GM23338 (cell line): ENCODE data around the gene PDE4B. TPM values are rescaled to one million over a fixed set of nuclear protein-coding genes. Genes with fewer than 3 reads are reported as not detected.

Experiments used
- ATAC-seq: fragments of 200-7000 bp; cut with Tn5 transposase; 3 replicates; pipeline ENCODE4 v1.9.1; 2020
- DNase-seq: peaks from one replicate; pipeline ENCODE4 v3.0.0-alpha.2; 2015; ENCODE audit warnings: low spot score
- H2AFZ ChIP-seq: fragments of 200-600 bp; sonication (generic); 2 replicates; pipeline ENCODE4 v1.8.0; 2016; ENCODE audit warnings: antibody characterized with exemption, mild to moderate bottlenecking, moderate library complexity
- H3F3A ChIP-seq: fragments of 200-600 bp; sonication (generic); replicated peaks from 2 replicates; pipeline ENCODE4 v1.8.0; 2017; ENCODE audit warnings: antibody characterized with exemption, mixed run types, low read depth
- H3K27ac ChIP-seq: fragments of 200-600 bp; sonication (generic); 2 replicates; pipeline ENCODE4 v1.6.1; 2016; ENCODE audit warnings: low read depth
- H3K27me3 ChIP-seq: fragments of 200-600 bp; sonication (generic); 2 replicates; pipeline ENCODE4 v1.8.0; 2016; ENCODE audit warnings: mild to moderate bottlenecking, mixed run types, moderate library complexity; ENCODE audit not compliant: insufficient read depth
- H3K36me3 ChIP-seq: fragments of 200-600 bp; sonication (generic); 2 replicates; pipeline ENCODE4 v1.8.0; 2016; ENCODE audit warnings: mild to moderate bottlenecking; ENCODE audit not compliant: insufficient read depth
- H3K4me1 ChIP-seq: fragments of 200-600 bp; sonication (generic); 2 replicates; pipeline ENCODE4 v1.8.0; 2016; ENCODE audit warnings: mild to moderate bottlenecking, moderate library complexity; ENCODE audit not compliant: insufficient read depth
- H3K4me2 ChIP-seq: fragments of 200-600 bp; sonication (generic); 2 replicates; pipeline ENCODE4 v1.7.1; 2017; ENCODE audit warnings: mixed run types
- H3K4me3 ChIP-seq: fragments of 200-600 bp; sonication (generic); 2 replicates; pipeline ENCODE4 v1.6.1; 2016; ENCODE audit warnings: mixed run types
- H3K79me2 ChIP-seq: fragments of 200-600 bp; sonication (generic); replicated peaks from 2 replicates; pipeline ENCODE4 v1.8.0; 2017; ENCODE audit warnings: mild to moderate bottlenecking; ENCODE audit not compliant: insufficient read depth
- H3K9me2 ChIP-seq: fragments of 200-600 bp; sonication (generic); 2 replicates; pipeline ENCODE4 v1.8.0; 2017; ENCODE audit not compliant: insufficient read depth
- H4K20me1 ChIP-seq: fragments of 200-600 bp; sonication (generic); replicated peaks from 2 replicates; pipeline ENCODE4 v1.8.0; 2017; ENCODE audit warnings: mild to moderate bottlenecking; ENCODE audit not compliant: insufficient read depth
- H3K27ac Mint-ChIP-seq: 2 replicates; pipeline ENCODE4 v1.8.0; 2020; ENCODE audit warnings: inconsistent platforms, mild to moderate bottlenecking, moderate library complexity, mixed read lengths
- H3K27me3 Mint-ChIP-seq: 3 replicates; pipeline ENCODE4 v1.8.0; 2022; ENCODE audit warnings: low read depth, mild to moderate bottlenecking, moderate library complexity, mixed read lengths, inconsistent platforms; ENCODE audit not compliant: insufficient read depth, poor library complexity
- H3K36me3 Mint-ChIP-seq: 3 replicates; pipeline ENCODE4 v1.8.0; 2021; ENCODE audit warnings: low read depth, mild to moderate bottlenecking, inconsistent platforms, moderate library complexity, mixed read lengths
- H3K4me1 Mint-ChIP-seq: 3 replicates; pipeline ENCODE4 v1.8.0; 2020; ENCODE audit warnings: mild to moderate bottlenecking, inconsistent platforms, mixed read lengths
- H3K4me3 Mint-ChIP-seq: 3 replicates; pipeline ENCODE4 v1.8.0; 2021; ENCODE audit warnings: moderate library complexity, mild to moderate bottlenecking, inconsistent platforms, mixed read lengths
- H3K9me3 Mint-ChIP-seq: 3 replicates; pipeline ENCODE4 v1.8.0; 2020; ENCODE audit warnings: moderate library complexity, mild to moderate bottlenecking, inconsistent platforms, mixed read lengths
- ETS1 ChIP-seq: IDR thresholded peaks from 2 replicates; pipeline ENCODE4 v1.6.1; 2016; ENCODE audit warnings: antibody characterized with exemption
- EZH2 ChIP-seq: fragments of 200-600 bp; sonication (generic); IDR thresholded peaks from one replicate; pipeline ENCODE4 v1.8.0; 2017; ENCODE audit warnings: antibody characterized with exemption, mild to moderate bottlenecking, low read depth; ENCODE audit not compliant: unreplicated experiment
- EZH2phosphoT487 ChIP-seq: fragments of 200-600 bp; sonication (generic); IDR thresholded peaks from one replicate; pipeline ENCODE4 v1.8.1; 2018; ENCODE audit warnings: antibody characterized with exemption; ENCODE audit not compliant: unreplicated experiment
- JUNB ChIP-seq: IDR thresholded peaks from one replicate; pipeline ENCODE4 v1.6.1; 2016; ENCODE audit warnings: antibody characterized with exemption; ENCODE audit not compliant: unreplicated experiment
- NANOG ChIP-seq: IDR thresholded peaks from 2 replicates; pipeline ENCODE4 v1.6.1; 2016; ENCODE audit warnings: antibody characterized with exemption, borderline replicate concordance
- ZNF114 ChIP-seq: fragments of 250-450 bp; sonication (Bioruptor Pico); IDR thresholded peaks from 2 replicates; pipeline ENCODE4 v1.5.0; 2020; ENCODE audit warnings: mild to moderate bottlenecking, moderate library complexity
- ZNF462 ChIP-seq: fragments of 250-450 bp; sonication (Bioruptor Pico); IDR thresholded peaks from 2 replicates; pipeline ENCODE4 v1.5.0; 2020; ENCODE audit warnings: mild to moderate bottlenecking, moderate library complexity
- polyA plus RNA-seq: library from polyadenylated mRNA; unstranded; fragments of >200 nt; fragmentation: Nextera tagmentation; extraction: Ambion mirVana; gene quantifications from 2 replicates; pipeline ENCODE4 v1.2.1, GENCODE V29; 2016
- total RNA-seq: library from RNA; depleted of rRNA; stranded (reverse); fragments of >200 nt; shearing (Covaris generic); gene quantifications from 2 replicates; pipeline ENCODE4 v1.2.3, GENCODE V29; 2014
- TF ChIP-seq, protein P1 (sequence below): IDR thresholded peaks from one replicate; pipeline ENCODE4 v1.6.1; 2018; ENCODE audit warnings: antibody characterized with exemption; ENCODE audit not compliant: unreplicated experiment
- TF ChIP-seq, protein P2 (sequence below), 2 experiments: fragments of 200-600 bp in 1 of 2; sonication (generic) in 1 of 2; conservative IDR thresholded peaks; 2 replicates each; pipeline versions ENCODE4 v1.5.1 to v1.6.1; 2016 to 2017; ENCODE audit warnings: antibody characterized with exemption in 2 of 2, low read depth in 2 of 2, mild to moderate bottlenecking in 2 of 2, moderate library complexity in 1 of 2

PDE4B gene
- total and polyA plus RNA-seq, 2 experiments from 2014 or later: 14.0 to 25.6 TPM

- ATAC-seq: no peak
- Histone ChIP-seq H3K79me2 (no peaks in the 10 kb centered on the region), H3K36me3 (no peaks in the 10 kb centered on the region), H2AFZ (no peak overlapping the region), H3K4me3 (no peak overlapping the region), H3K4me2 (no peak overlapping the region), H3K4me1 (no peaks in the 10 kb centered on the region), H3K27me3 (no peaks in the 10 kb centered on the region), H4K20me1 (no peaks in the 10 kb centered on the region), H3F3A (no peaks in the 10 kb centered on the region), H3K27ac (no peak overlapping the region), H3K9me2 (0 out of 2 replicates have a peak, but pooled peaks cover 6% of the 10 kb centered on the region)
- Mint-ChIP-seq H3K9me3 (peaks cover 36% of the 10 kb centered on the region), H3K4me1 (no peaks in the 10 kb centered on the region), H3K36me3 (peaks cover 21% of the 10 kb centered on the region; the same call in 2 of the 3 replicates), H3K27ac (no peak overlapping the region), H3K4me3 (no peak overlapping the region), H3K27me3 (no peaks in the 10 kb centered on the region)
- no peak for DNase-seq
- TF ChIP-seq NANOG (no peak), ETS1 (no peak)
- TF ChIP-seq, protein P1, sequence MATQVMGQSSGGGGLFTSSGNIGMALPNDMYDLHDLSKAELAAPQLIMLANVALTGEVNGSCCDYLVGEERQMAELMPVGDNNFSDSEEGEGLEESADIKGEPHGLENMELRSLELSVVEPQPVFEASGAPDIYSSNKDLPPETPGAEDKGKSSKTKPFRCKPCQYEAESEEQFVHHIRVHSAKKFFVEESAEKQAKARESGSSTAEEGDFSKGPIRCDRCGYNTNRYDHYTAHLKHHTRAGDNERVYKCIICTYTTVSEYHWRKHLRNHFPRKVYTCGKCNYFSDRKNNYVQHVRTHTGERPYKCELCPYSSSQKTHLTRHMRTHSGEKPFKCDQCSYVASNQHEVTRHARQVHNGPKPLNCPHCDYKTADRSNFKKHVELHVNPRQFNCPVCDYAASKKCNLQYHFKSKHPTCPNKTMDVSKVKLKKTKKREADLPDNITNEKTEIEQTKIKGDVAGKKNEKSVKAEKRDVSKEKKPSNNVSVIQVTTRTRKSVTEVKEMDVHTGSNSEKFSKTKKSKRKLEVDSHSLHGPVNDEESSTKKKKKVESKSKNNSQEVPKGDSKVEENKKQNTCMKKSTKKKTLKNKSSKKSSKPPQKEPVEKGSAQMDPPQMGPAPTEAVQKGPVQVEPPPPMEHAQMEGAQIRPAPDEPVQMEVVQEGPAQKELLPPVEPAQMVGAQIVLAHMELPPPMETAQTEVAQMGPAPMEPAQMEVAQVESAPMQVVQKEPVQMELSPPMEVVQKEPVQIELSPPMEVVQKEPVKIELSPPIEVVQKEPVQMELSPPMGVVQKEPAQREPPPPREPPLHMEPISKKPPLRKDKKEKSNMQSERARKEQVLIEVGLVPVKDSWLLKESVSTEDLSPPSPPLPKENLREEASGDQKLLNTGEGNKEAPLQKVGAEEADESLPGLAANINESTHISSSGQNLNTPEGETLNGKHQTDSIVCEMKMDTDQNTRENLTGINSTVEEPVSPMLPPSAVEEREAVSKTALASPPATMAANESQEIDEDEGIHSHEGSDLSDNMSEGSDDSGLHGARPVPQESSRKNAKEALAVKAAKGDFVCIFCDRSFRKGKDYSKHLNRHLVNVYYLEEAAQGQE: no peak
These were observed 623.6 kb downstream of the PDE4B start for GRCh38 chr1:66416295-66416694.

DNA sequence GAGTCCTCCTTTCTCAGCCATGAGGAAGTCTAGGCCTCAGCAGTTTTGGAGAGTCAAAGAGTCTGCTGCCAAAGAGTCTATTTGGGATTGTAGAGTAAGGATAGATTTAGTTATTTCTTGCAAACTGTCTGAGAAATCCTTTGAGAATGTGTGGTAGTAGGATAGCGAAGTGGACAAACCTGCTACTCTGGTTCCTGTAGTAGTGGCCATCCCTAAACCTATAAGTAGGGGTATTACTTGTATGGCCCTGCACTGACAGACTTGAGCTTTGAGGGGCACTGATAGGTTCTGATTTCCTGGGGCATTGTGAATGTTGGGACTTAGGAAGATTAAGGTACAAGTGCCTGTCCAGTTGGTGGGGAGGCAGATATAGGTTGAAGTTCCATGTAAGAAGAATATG lies 625.3 kb downstream of the PDE4B start:
- Mint-ChIP-seq H3K27me3 (no peaks in the 10 kb centered on the region), H3K27ac (no peak overlapping the region), H3K4me3 (no peak overlapping the region), H3K36me3 (peaks cover 21% of the 10 kb centered on the region; the same call in 2 of the 3 replicates), H3K4me1 (no peaks in the 10 kb centered on the region), H3K9me3 (peaks cover 36% of the 10 kb centered on the region)
- Histone ChIP-seq H3K27me3 (no peaks in the 10 kb centered on the region), H3K36me3 (no peaks in the 10 kb centered on the region), H3K4me2 (no peak overlapping the region), H3K79me2 (no peaks in the 10 kb centered on the region), H3K4me1 (no peaks in the 10 kb centered on the region), H3K4me3 (no peak overlapping the region), H3K27ac (no peak overlapping the region), H3F3A (no peaks in the 10 kb centered on the region), H3K9me2 (peaks cover 11% of the 10 kb centered on the region; the same call in 1 of the 2 replicates), H2AFZ (no peak overlapping the region), H4K20me1 (no peaks in the 10 kb centered on the region)
- no peak for DNase-seq
- no peak for ATAC-seq
- TF ChIP-seq, protein P2, sequence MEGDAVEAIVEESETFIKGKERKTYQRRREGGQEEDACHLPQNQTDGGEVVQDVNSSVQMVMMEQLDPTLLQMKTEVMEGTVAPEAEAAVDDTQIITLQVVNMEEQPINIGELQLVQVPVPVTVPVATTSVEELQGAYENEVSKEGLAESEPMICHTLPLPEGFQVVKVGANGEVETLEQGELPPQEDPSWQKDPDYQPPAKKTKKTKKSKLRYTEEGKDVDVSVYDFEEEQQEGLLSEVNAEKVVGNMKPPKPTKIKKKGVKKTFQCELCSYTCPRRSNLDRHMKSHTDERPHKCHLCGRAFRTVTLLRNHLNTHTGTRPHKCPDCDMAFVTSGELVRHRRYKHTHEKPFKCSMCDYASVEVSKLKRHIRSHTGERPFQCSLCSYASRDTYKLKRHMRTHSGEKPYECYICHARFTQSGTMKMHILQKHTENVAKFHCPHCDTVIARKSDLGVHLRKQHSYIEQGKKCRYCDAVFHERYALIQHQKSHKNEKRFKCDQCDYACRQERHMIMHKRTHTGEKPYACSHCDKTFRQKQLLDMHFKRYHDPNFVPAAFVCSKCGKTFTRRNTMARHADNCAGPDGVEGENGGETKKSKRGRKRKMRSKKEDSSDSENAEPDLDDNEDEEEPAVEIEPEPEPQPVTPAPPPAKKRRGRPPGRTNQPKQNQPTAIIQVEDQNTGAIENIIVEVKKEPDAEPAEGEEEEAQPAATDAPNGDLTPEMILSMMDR (conservative IDR thresholded peaks at IDR 0.05; ENCODE audit: low read depth in 2 of 2): no peak
- TF ChIP-seq JUNB (no peak), EZH2phosphoT487 (no peak), NANOG (no peak), ZNF114 (CRISPR knock-in tag) (no peak), EZH2 (no peak), ZNF462 (no peak)
